H4 (cell line): ENCODE results near the gene EDAR. TPM values are rescaled to one million over a fixed set of nuclear protein-coding genes. Genes with fewer than 3 reads are reported as not detected.

ENCODE experiments used
- DNase-seq: peaks from one replicate; pipeline ENCODE4 v3.0.0-alpha.2; 2015; ENCODE audit warnings: low spot score
- total RNA-seq: library from RNA; depleted of rRNA; stranded (reverse); fragments of >200 nt; shearing (Covaris generic); gene quantifications from 2 replicates; pipeline ENCODE4 v1.2.3, GENCODE V29; 2014

EDAR gene
- total RNA-seq, 1 experiment from 2014 or later = not detected

GRCh38 chr2:108967757-108968156 lies 21.3 kb downstream of the EDAR start:
- DNase-seq = no peak

GRCh38 chr2:108965540-108966289 lies 23.3 kb downstream of the EDAR start:
- no peak for DNase-seq

- no peak for DNase-seq
Measured at GRCh38 chr2:108963057-108963456, 26.0 kb downstream of the EDAR start.

- DNase-seq = no peak
Measured at GRCh38 chr2:108961796-108962195, 27.2 kb downstream of the EDAR start.

GRCh38 chr2:108960006-108960405 lies 29.0 kb downstream of the EDAR start:
- DNase-seq = no peak

- no peak for DNase-seq
Measured at GRCh38 chr2:108959401-108959800, 29.6 kb downstream of the EDAR start.

GRCh38 chr2:108958632-108959341 lies 30.2 kb downstream of the EDAR start:
- DNase-seq = no peak

- DNase-seq = no peak
Measured at GRCh38 chr2:108958002-108958401, 31.0 kb downstream of the EDAR start.

- no peak for DNase-seq
Measured at GRCh38 chr2:108956375-108956774, 32.6 kb downstream of the EDAR start.

GRCh38 chr2:108950369-108951135 lies 38.5 kb downstream of the EDAR start:
- no peak for DNase-seq

GRCh38 chr2:108949316-108950239 lies 39.4 kb downstream of the EDAR start:
- no peak for DNase-seq

GRCh38 chr2:108947271-108947907 lies 41.6 kb downstream of the EDAR start:
- DNase-seq = no peak

- no peak for DNase-seq
Measured at GRCh38 chr2:108946442-108946841, 42.6 kb downstream of the EDAR start.

GRCh38 chr2:108945969-108946368 lies 43.1 kb downstream of the EDAR start:
- DNase-seq = no peak

- no peak for DNase-seq
Measured at GRCh38 chr2:108944601-108945331, 44.3 kb downstream of the EDAR start.

- no peak for DNase-seq
Measured at GRCh38 chr2:108943751-108944150, 45.3 kb downstream of the EDAR start.

GRCh38 chr2:108942888-108943287 lies 46.1 kb downstream of the EDAR start:
- DNase-seq = no peak

- no peak for DNase-seq
Measured at GRCh38 chr2:108942231-108942825, 46.7 kb downstream of the EDAR start.

- no peak for DNase-seq
Measured at GRCh38 chr2:108941767-108942166, 47.3 kb downstream of the EDAR start.

GRCh38 chr2:108941161-108941665 lies 47.8 kb downstream of the EDAR start:
- DNase-seq = no peak
